Measurements from ENCODE around the gene EXOC6B. TPM values are rescaled to one million over a fixed set of nuclear protein-coding genes. Genes with fewer than 3 reads are reported as not detected.

EXOC6B gene
- total and polyA plus RNA-seq, 11 donors, result 18.4 to 192 (median 143) TPM

DNA sequence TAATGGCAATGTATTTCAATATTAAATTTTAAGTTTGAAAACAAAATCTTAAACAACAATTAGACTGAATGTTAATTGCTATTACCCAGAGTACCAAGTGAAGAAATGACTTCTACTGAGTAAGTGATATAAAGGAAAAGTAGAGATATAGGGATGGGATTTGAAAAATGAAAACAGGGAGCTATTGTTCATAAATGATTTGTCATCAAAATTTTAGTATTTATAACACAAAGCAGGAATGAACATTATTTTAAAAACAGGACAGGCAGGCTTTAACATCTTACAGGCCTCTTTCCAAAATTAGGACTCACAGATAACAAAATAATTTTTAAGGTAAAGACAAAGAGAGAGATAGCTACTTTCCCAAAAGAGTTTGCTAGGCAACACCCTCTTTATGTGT is 3.9 kb downstream of the EXOC6B start:
- intact Hi-C loops (cut with DNase I), result loop anchor here in 4 of 10 donors (5.0 to 10.0 kb wide), 4 partner anchors 35 to 50 kb away; no protein-coding TSS in a partner anchor
- DNase-seq, result no peak
- TF ChIP-seq POLR2A (IDR thresholded peaks at IDR 0.05), result no peak
- TF ChIP-seq, protein P1, sequence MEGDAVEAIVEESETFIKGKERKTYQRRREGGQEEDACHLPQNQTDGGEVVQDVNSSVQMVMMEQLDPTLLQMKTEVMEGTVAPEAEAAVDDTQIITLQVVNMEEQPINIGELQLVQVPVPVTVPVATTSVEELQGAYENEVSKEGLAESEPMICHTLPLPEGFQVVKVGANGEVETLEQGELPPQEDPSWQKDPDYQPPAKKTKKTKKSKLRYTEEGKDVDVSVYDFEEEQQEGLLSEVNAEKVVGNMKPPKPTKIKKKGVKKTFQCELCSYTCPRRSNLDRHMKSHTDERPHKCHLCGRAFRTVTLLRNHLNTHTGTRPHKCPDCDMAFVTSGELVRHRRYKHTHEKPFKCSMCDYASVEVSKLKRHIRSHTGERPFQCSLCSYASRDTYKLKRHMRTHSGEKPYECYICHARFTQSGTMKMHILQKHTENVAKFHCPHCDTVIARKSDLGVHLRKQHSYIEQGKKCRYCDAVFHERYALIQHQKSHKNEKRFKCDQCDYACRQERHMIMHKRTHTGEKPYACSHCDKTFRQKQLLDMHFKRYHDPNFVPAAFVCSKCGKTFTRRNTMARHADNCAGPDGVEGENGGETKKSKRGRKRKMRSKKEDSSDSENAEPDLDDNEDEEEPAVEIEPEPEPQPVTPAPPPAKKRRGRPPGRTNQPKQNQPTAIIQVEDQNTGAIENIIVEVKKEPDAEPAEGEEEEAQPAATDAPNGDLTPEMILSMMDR (IDR thresholded peaks at IDR 0.05), result no peak
- Histone ChIP-seq H3K27ac (peak overlapping the region in 10 of 12 donors; percentile 3 to 93 (median 59)), H3K27me3 (no peaks in the 10 kb centered on the region), H3K36me3 (peaks cover 0 to 4% (median 0%) of the 10 kb centered on the region in 9 donors), H3K4me3 (peak overlapping the region in 6 of 12 donors; percentile 81 to 99 (median 84)), H3K9me3 (no peaks in the 10 kb centered on the region), H3K4me1 (peaks cover 0 to 44% (median 18%) of the 10 kb centered on the region in 12 donors)
- ATAC-seq, result no peak

DNA sequence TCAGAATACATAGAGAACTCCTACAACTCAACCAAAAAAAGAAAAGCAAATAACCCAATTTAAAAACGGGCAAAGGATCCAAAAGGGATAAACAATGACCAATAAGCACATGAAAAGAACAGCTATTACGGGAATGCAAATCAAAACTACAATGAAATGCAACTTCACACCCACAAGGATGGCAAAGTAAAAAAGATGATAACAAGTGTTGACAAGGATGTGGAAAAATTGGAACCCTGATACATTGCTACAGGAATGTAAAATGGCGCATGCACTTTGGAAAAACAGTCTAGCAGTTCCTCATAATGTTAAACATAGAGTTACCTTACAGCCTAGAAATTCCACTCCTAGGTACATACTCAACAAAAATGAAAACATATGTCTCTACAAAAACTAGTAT is 4.7 kb downstream of the EXOC6B start:
- Histone ChIP-seq H3K27me3 (no peaks in the 10 kb centered on the region), H3K4me3 (no peak overlapping the region), H3K9me3 (no peaks in the 10 kb centered on the region), H3K36me3 (peaks cover 0 to 4% (median 0%) of the 10 kb centered on the region in 9 donors), H3K27ac (peak overlapping the region in 5 of 12 donors; percentile 19 to 92 (median 58)), H3K4me1 (peaks cover 0 to 51% (median 19%) of the 10 kb centered on the region in 12 donors)
- no peak for TF ChIP-seq POLR2A (IDR thresholded peaks at IDR 0.05)
- TF ChIP-seq, protein P1 (IDR thresholded peaks at IDR 0.05), result no peak
- ATAC-seq (no peak), DNase-seq (no peak)
- 52 to 71% (median 60%) methylated on average over 3 of the region's 3 CpGs for WGBS, 4 donors
- intact Hi-C loops (cut with DNase I), result loop anchor here in 4 of 10 donors (5.0 to 10.0 kb wide), 4 partner anchors 34 to 49 kb away; no protein-coding TSS in a partner anchor

DNA sequence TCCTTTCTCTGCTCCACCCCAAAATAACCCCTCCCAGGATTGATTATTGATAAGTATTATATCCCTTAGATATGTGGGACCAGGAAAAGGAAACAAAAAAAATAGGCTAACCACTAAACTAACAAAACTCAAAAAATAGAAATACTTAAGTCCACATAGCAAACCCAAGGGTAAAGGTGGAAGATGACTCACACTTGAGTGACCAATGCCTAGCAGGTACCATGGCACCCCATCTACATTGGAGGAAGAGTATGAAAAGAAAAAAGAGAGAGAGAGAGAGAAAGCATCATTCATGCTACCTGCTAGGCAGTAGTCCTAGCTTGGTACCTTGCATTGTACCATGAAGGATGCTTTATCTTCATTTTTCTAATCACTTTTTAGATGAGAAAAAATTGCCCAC is 6.3 kb downstream of the EXOC6B start:
- Histone ChIP-seq H3K36me3 (peaks cover 0 to 4% (median 0%) of the 10 kb centered on the region in 9 donors), H3K9me3 (no peaks in the 10 kb centered on the region), H3K27me3 (no peaks in the 10 kb centered on the region), H3K27ac (peak overlapping the region in 1 of 12 donors; percentile 13), H3K4me3 (no peak overlapping the region), H3K4me1 (peaks cover 0 to 42% (median 17%) of the 10 kb centered on the region in 12 donors)
- ATAC-seq (no peak), DNase-seq (no peak)
- intact Hi-C loops (cut with DNase I), result no loop called here
- TF ChIP-seq, protein P1 (IDR thresholded peaks at IDR 0.05), result no peak
- no peak for TF ChIP-seq POLR2A (IDR thresholded peaks at IDR 0.05)

DNA sequence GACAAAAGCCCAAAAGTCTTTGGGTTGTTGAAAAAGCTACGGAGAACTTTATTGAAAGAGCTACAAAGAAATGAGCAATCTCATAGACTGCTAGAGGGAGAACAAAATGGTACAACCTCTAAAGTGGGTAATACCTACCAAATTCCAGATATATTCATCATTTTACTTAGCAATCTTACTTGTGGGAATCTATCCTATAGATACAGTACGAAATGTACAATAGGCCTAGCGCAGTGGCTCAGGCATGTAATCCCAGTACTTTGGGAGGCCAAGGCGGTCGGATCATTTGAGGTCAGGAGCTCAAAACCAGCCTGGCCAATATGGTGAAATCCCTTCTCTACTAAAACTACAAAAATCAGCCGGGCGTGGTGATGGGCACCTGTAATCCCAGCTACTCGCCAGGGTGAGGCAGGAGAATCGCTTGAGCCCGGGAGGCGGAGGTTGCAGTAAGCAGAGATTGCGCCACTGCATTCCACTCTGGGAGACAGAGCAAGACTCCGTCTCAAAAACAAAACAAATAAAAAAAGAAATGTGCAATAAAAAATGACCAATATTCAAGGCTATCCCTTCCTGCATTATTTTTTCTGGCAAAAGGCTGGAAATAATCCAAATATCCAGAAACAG is 10.1 kb downstream of the EXOC6B start:
- DNase-seq (no peak), ATAC-seq (no peak)
- Histone ChIP-seq H3K4me1 (peaks cover 0 to 33% (median 14%) of the 10 kb centered on the region in 12 donors), H3K36me3 (peaks cover 0 to under 1% (median 0%) of the 10 kb centered on the region in 9 donors), H3K4me3 (no peak overlapping the region), H3K27ac (peak overlapping the region in 3 of 12 donors; percentile 7 to 28 (median 16)), H3K9me3 (no peaks in the 10 kb centered on the region), H3K27me3 (no peaks in the 10 kb centered on the region)
- no peak for TF ChIP-seq POLR2A (IDR thresholded peaks at IDR 0.05)
- WGBS, 4 donors, result 93 to 97% (median 95%) methylated on average over 13 of the region's 13 CpGs
- intact Hi-C loops (cut with DNase I), result no loop called here

All from heart left ventricle (tissue), 16 donors.